H9 (cell line): ENCODE measurements around the gene KIAA0753. TPM values are rescaled to one million over a fixed set of nuclear protein-coding genes. Genes with fewer than 3 reads are reported as not detected.
A peak's percentile ranks its signal among the peaks of the same experiment; 100 is the strongest.
"Not testable (repeated sequence)": the region's sequence is repeated elsewhere in the genome, so short reads cannot be mapped to it uniquely, and the experiment has no call there.

Experiments used
- DNase-seq: peaks from one replicate; pipeline ENCODE4 v3.0.0-alpha.2; 2017
- H2AFZ ChIP-seq: one replicate; pipeline ENCODE4 v1.6.1; 2013; ENCODE audit warnings: mild to moderate bottlenecking, low read length, control low read depth, moderate library complexity
- H2AK5ac ChIP-seq: 2 replicates; pipeline ENCODE4 v1.6.1; 2013; ENCODE audit warnings: low read length, control low read depth, mixed read lengths; ENCODE audit not compliant: insufficient read length
- H2BK120ac ChIP-seq: one replicate; pipeline ENCODE4 v1.6.1; 2013; ENCODE audit warnings: low read depth, mild to moderate bottlenecking, low read length, control low read depth, inconsistent platforms; ENCODE audit not compliant: poor library complexity, severe bottlenecking
- H2BK12ac ChIP-seq: 2 replicates; pipeline ENCODE4 v1.6.1; 2013; ENCODE audit warnings: low read length, control low read depth, mixed read lengths, low read depth; ENCODE audit not compliant: insufficient read length
- H2BK15ac ChIP-seq: 2 replicates; pipeline ENCODE4 v1.6.1; 2013; ENCODE audit warnings: low read depth, low read length, control low read depth
- H2BK20ac ChIP-seq: one replicate; pipeline ENCODE4 v1.6.1; 2013; ENCODE audit warnings: low read depth, mild to moderate bottlenecking, low read length, control low read depth, inconsistent platforms; ENCODE audit not compliant: poor library complexity, severe bottlenecking
- H2BK5ac ChIP-seq: 2 replicates; pipeline ENCODE4 v1.6.1; 2013; ENCODE audit warnings: low read length, control low read depth, mixed read lengths; ENCODE audit not compliant: insufficient read length
- H3K14ac ChIP-seq: 2 replicates; pipeline ENCODE4 v1.6.1; 2013; ENCODE audit warnings: low read length, control low read depth; ENCODE audit not compliant: insufficient read depth
- H3K18ac ChIP-seq: 2 replicates; pipeline ENCODE4 v1.6.1; 2013; ENCODE audit warnings: low read depth, mild to moderate bottlenecking, mixed read lengths, low read length, control low read depth; ENCODE audit not compliant: insufficient read length
- H3K23ac ChIP-seq: 2 replicates; pipeline ENCODE4 v1.6.1; 2013; ENCODE audit warnings: low read length, control low read depth, mixed read lengths, low read depth; ENCODE audit not compliant: insufficient read length
- H3K23me2 ChIP-seq: 2 replicates; pipeline ENCODE4 v1.6.1; 2013; ENCODE audit warnings: low read depth, mild to moderate bottlenecking, mixed read lengths, low read length, control low read depth; ENCODE audit not compliant: insufficient read length, poor library complexity, severe bottlenecking
- H3K27ac ChIP-seq: 2 replicates; pipeline ENCODE4 v1.5.1; 2013; ENCODE audit warnings: low read length, control low read depth, mixed read lengths, low read depth; ENCODE audit not compliant: insufficient read length
- H3K27me3 ChIP-seq: 2 replicates; pipeline ENCODE4 v1.6.1; 2013; ENCODE audit warnings: low read length, control low read depth, inconsistent platforms; ENCODE audit not compliant: insufficient read depth
- H3K4ac ChIP-seq: 2 replicates; pipeline ENCODE4 v1.6.1; 2013; ENCODE audit warnings: low read depth, mild to moderate bottlenecking, control low read depth, inconsistent platforms, low read length, moderate library complexity
- H3K4me1 ChIP-seq: 2 replicates; pipeline ENCODE4 v1.6.1; 2013; ENCODE audit warnings: low read length, control low read depth, inconsistent platforms; ENCODE audit not compliant: insufficient read depth
- H3K4me2 ChIP-seq: 2 replicates; pipeline ENCODE4 v1.6.1; 2013; ENCODE audit warnings: low read length, control low read depth, mixed read lengths; ENCODE audit not compliant: insufficient read length, insufficient read depth
- H3K56ac ChIP-seq: 2 replicates; pipeline ENCODE4 v1.6.1; 2013; ENCODE audit warnings: low read depth, mild to moderate bottlenecking, mixed read lengths, low read length, control low read depth; ENCODE audit not compliant: insufficient read length
- H3K79me1 ChIP-seq: 2 replicates; pipeline ENCODE4 v1.6.1; 2013; ENCODE audit warnings: low read depth, mild to moderate bottlenecking, moderate library complexity, low read length, control low read depth, inconsistent platforms; ENCODE audit not compliant: insufficient read depth, poor library complexity, severe bottlenecking
- H3K79me2 ChIP-seq: 2 replicates; pipeline ENCODE4 v1.6.1; 2013; ENCODE audit warnings: low read length, control low read depth, inconsistent platforms; ENCODE audit not compliant: insufficient read depth
- H3K9ac ChIP-seq: 2 replicates; pipeline ENCODE4 v1.6.1; 2013; ENCODE audit warnings: low read length, control low read depth, mixed read lengths; ENCODE audit not compliant: insufficient read length; ENCODE audit errors: extremely low read depth
- H3K9me3 ChIP-seq: one replicate; pipeline ENCODE4 v1.6.1; 2013; ENCODE audit warnings: low read depth, low read length, inconsistent platforms; ENCODE audit not compliant: control insufficient read depth
- H3T11ph ChIP-seq: one replicate; pipeline ENCODE4 v1.6.1; 2013; ENCODE audit warnings: mild to moderate bottlenecking, low read length, control low read depth, inconsistent platforms
- H4K20me1 ChIP-seq: one replicate; pipeline ENCODE4 v1.6.1; 2013; ENCODE audit not compliant: control insufficient read depth, insufficient read length, insufficient read depth
- H4K5ac ChIP-seq: 2 replicates; pipeline ENCODE4 v1.6.1; 2013; ENCODE audit warnings: low read depth, mild to moderate bottlenecking, mixed read lengths, low read length, control low read depth; ENCODE audit not compliant: insufficient read length
- H4K8ac ChIP-seq: replicated peaks from 2 replicates; pipeline ENCODE4 v1.6.1; 2013; ENCODE audit warnings: low read length, control low read depth, mixed read lengths, low read depth; ENCODE audit not compliant: insufficient read length
- H4K91ac ChIP-seq: 2 replicates; pipeline ENCODE4 v1.6.1; 2013; ENCODE audit warnings: low read depth, mild to moderate bottlenecking, moderate library complexity, mixed read lengths, low read length, control low read depth; ENCODE audit not compliant: insufficient read length
- H3K27ac Mint-ChIP-seq, 3 experiments: 2 replicates in 2 of 3; 3 replicates in 1 of 3; pipeline ENCODE4 v1.8.0; 2020 to 2021; ENCODE audit warnings: mixed read lengths in 3 of 3, mild to moderate bottlenecking in 1 of 3, moderate library complexity in 1 of 3
- H3K27me3 Mint-ChIP-seq: 2 replicates; pipeline ENCODE4 v1.8.0; 2021; ENCODE audit warnings: low read depth, mild to moderate bottlenecking, moderate library complexity, mixed read lengths
- H3K36me3 Mint-ChIP-seq, 3 experiments: 2 replicates in 2 of 3; 3 replicates in 1 of 3; pipeline ENCODE4 v1.8.0; 2020 to 2021; ENCODE audit warnings: low read depth in 3 of 3, mixed read lengths in 3 of 3; ENCODE audit not compliant: insufficient read depth in 1 of 3
- H3K4me1 Mint-ChIP-seq, 2 experiments: 2 replicates each; pipeline ENCODE4 v1.8.0; 2020; ENCODE audit warnings: mixed read lengths in 2 of 2
- H3K4me3 Mint-ChIP-seq, 2 experiments: 2 replicates in 1 of 2; 3 replicates in 1 of 2; pipeline ENCODE4 v1.8.0; 2020 to 2021; ENCODE audit warnings: mild to moderate bottlenecking in 2 of 2, mixed read lengths in 2 of 2, moderate library complexity in 1 of 2
- H3K9me3 Mint-ChIP-seq, 2 experiments: 2 replicates in 1 of 2; 3 replicates in 1 of 2; pipeline ENCODE4 v1.8.0; 2020; ENCODE audit warnings: mild to moderate bottlenecking in 2 of 2, mixed read lengths in 2 of 2, moderate library complexity in 1 of 2
- CTCF ChIP-seq: fragments of 200-600 bp; sonication (generic); conservative IDR thresholded peaks from 3 replicates; pipeline ENCODE4 v1.8.0; 2021; ENCODE audit warnings: antibody characterized with exemption, mild to moderate bottlenecking
- WGBS: extraction: QIAGEN DNeasy Blood & Tissue Kit; methylation state at CpG from one replicate; pipeline ENCODE4 v1.1.7; 2013; ENCODE audit warnings: missing lambda C conversion rate, low lambda C conversion rate, mixed read lengths; ENCODE audit not compliant: insufficient read length; ENCODE audit errors: extremely low coverage; 5-methylcytosine and 5-hydroxymethylcytosine counted together
- total RNA-seq: library from RNA; stranded (reverse); gene quantifications from 2 replicates; pipeline ENCODE4 v1.2.1, GENCODE V29; 2021

KIAA0753 gene
- total RNA-seq, 1 experiment from 2014 or later: 37.2 TPM

- H4K20me1 ChIP-seq: no peaks in the 10 kb centered on the region
- no peak overlapping the region for H3K56ac ChIP-seq
- no peak overlapping the region for H3K4me3 Mint-ChIP-seq
- H3K27me3 Mint-ChIP-seq: peaks cover 77% of the 10 kb centered on the region
- H4K8ac ChIP-seq: no peak overlapping the region
- no peak overlapping the region for H2BK20ac ChIP-seq
- H3K4me1 Mint-ChIP-seq: peaks cover 14 to 16% of the 10 kb centered on the region in 2 experiments
- H3K9me3 Mint-ChIP-seq: no peaks in the 10 kb centered on the region; a peak in 2 of 5 replicates
- no peak overlapping the region for H3K18ac ChIP-seq
- H3K79me2 ChIP-seq: no peaks in the 10 kb centered on the region
- no peak overlapping the region for H3K4ac ChIP-seq
- no peak overlapping the region for H2AFZ ChIP-seq
- H3T11ph ChIP-seq: no peak overlapping the region
- H3K27ac ChIP-seq: no peak overlapping the region
- peaks cover 9% of the 10 kb centered on the region; the same call in 1 of the 2 replicates for H3K27me3 ChIP-seq
- no peak overlapping the region for H2AK5ac ChIP-seq
- no peak overlapping the region for H3K4me2 ChIP-seq
- H4K5ac ChIP-seq: no peak overlapping the region
- WGBS: no CpG with 5 or more reads among the region's 9 CpGs
- no peaks in the 10 kb centered on the region for H3K9me3 ChIP-seq
- H3K14ac ChIP-seq: no peak overlapping the region
- H3K27ac Mint-ChIP-seq: no peak overlapping the region
- H2BK5ac ChIP-seq: no peak overlapping the region
- peaks cover 0 to 1% (median 0%) of the 10 kb centered on the region in 3 experiments; a peak in 1 of 7 replicates for H3K36me3 Mint-ChIP-seq
- no peak overlapping the region for H3K23ac ChIP-seq
- no peak overlapping the region for H2BK15ac ChIP-seq
- H4K91ac ChIP-seq: no peak overlapping the region
- DNase-seq: peak; percentile 24
- TF ChIP-seq CTCF: no peak
- peaks cover 5% of the 10 kb centered on the region for H3K23me2 ChIP-seq
- no peak overlapping the region for H2BK120ac ChIP-seq
- H3K4me1 ChIP-seq: no peaks in the 10 kb centered on the region
- no peak overlapping the region for H3K9ac ChIP-seq
- no peak overlapping the region for H2BK12ac ChIP-seq
- no peaks in the 10 kb centered on the region for H3K79me1 ChIP-seq
Observed at GRCh38 chr17:6660101-6660500, 19.6 kb upstream of the KIAA0753 start.

GRCh38 chr17:6658411-6658810 is 17.9 kb upstream of the KIAA0753 start:
- Mint-ChIP-seq H3K27me3 (peaks cover 80% of the 10 kb centered on the region), H3K4me3 (peak overlapping the region in 1 of 2 experiments; percentile 80; a peak in 2 of 5 replicates), H3K4me1 (peaks cover 26 to 28% of the 10 kb centered on the region in 2 experiments)
- H4K5ac ChIP-seq, H4K8ac ChIP-seq, H4K91ac ChIP-seq, H2AFZ ChIP-seq, H3K23ac ChIP-seq, H2BK120ac ChIP-seq, DNase-seq, H2AK5ac ChIP-seq, H2BK12ac ChIP-seq, H2BK15ac ChIP-seq, H3K36me3 Mint-ChIP-seq, H3K14ac ChIP-seq, H3K18ac ChIP-seq, H4K20me1 ChIP-seq, H3K79me2 ChIP-seq, H3K4me1 ChIP-seq, H2BK5ac ChIP-seq, H3K79me1 ChIP-seq, H3K4ac ChIP-seq, H3K27ac Mint-ChIP-seq, H3K56ac ChIP-seq, H3T11ph ChIP-seq, H3K9me3 Mint-ChIP-seq, H3K9me3 ChIP-seq, H3K27ac ChIP-seq, H3K9ac ChIP-seq, H2BK20ac ChIP-seq, H3K4me2 ChIP-seq: not testable (repeated sequence)
- peaks cover 10% of the 10 kb centered on the region for H3K23me2 ChIP-seq
- no CpG with 5 or more reads among the region's 5 CpGs for WGBS
- H3K27me3 ChIP-seq: peaks cover 10% of the 10 kb centered on the region; the same call in 1 of the 2 replicates
